OCI-LY3 (cell line): Measurements from ENCODE around the gene VTI1A.

Experiments
- H2AFZ ChIP-seq: fragments of 200-600, 300-600 bp; shearing (Covaris generic); 2 replicates; pipeline ENCODE4 v1.6.0; 2014; ENCODE audit warnings: antibody characterized with exemption, low read depth, low read length
- H3K27ac ChIP-seq: fragments of 200-600, 300-600 bp; sonication (generic); 2 replicates; pipeline ENCODE4 v1.5.1; 2014; ENCODE audit warnings: mild to moderate bottlenecking, low read length, moderate library complexity, mixed read lengths
- H3K27me3 ChIP-seq: fragments of 200-600, 300-600 bp; sonication (generic); 2 replicates; pipeline ENCODE4 v1.6.1; 2014; ENCODE audit warnings: low read depth, low read length, mixed read lengths
- H3K36me3 ChIP-seq: fragments of 200-600, 300-600 bp; sonication (generic); replicated peaks from 2 replicates; pipeline ENCODE3; 2014; ENCODE audit warnings: low read depth, low read length, mixed read lengths
- H3K4me1 ChIP-seq: fragments of 300-600, 200-600 bp; sonication (generic); 2 replicates; pipeline ENCODE4 v1.6.1; 2014; ENCODE audit warnings: low read length, mixed read lengths
- H3K4me2 ChIP-seq: fragments of 200-600, 300-600 bp; sonication (generic); 2 replicates; pipeline ENCODE4 v1.6.1; 2014; ENCODE audit warnings: low read length, mixed read lengths
- H3K4me3 ChIP-seq: fragments of 300-600, 200-600 bp; sonication (generic); 2 replicates; pipeline ENCODE4 v1.5.1; 2014; ENCODE audit warnings: antibody characterized with exemption, mild to moderate bottlenecking, low read length, moderate library complexity
- H3K79me2 ChIP-seq: fragments of 300-600, 200-600 bp; shearing (Covaris generic); 2 replicates; pipeline ENCODE4 v1.6.1; 2014; ENCODE audit warnings: mild to moderate bottlenecking, low read length, mixed read lengths
- H3K9ac ChIP-seq: fragments of 300-600, 200-600 bp; shearing (Covaris generic); 2 replicates; pipeline ENCODE4 v1.6.0; 2014; ENCODE audit warnings: mild to moderate bottlenecking, low read length, moderate library complexity
- H3K9me3 ChIP-seq: fragments of 200-600, 300-600 bp; shearing (Covaris generic); 2 replicates; pipeline ENCODE4 v1.6.1; 2014; ENCODE audit warnings: low read length, mixed read lengths; ENCODE audit not compliant: insufficient read depth
- H4K20me1 ChIP-seq: fragments of 200-600, 300-600 bp; sonication (generic); 2 replicates; pipeline ENCODE4 v1.6.1; 2016; ENCODE audit warnings: low read length, mixed read lengths; ENCODE audit not compliant: insufficient read depth
- CTCF ChIP-seq: fragments of 200-600, 300-600 bp; sonication (generic); IDR thresholded peaks from 2 replicates; pipeline ENCODE4 v1.5.1; 2014; ENCODE audit warnings: antibody characterized with exemption, low read length, low read depth
- EZH2phosphoT487 ChIP-seq: fragments of 200-600 bp; shearing (Covaris generic); IDR thresholded peaks from 2 replicates; pipeline ENCODE4 v1.6.1; 2018; ENCODE audit warnings: antibody characterized with exemption, mixed run types, low read depth

VTI1A gene

GRCh38 chr10:112722758-112723157, 275.7 kb downstream of the VTI1A start:
- no peaks in the 10 kb centered on the region for H3K27me3 ChIP-seq
- no peaks in the 10 kb centered on the region for H3K79me2 ChIP-seq
- H3K9me3 ChIP-seq, result no peaks in the 10 kb centered on the region
- H3K9ac ChIP-seq, result no peak overlapping the region
- H3K4me3 ChIP-seq, result no peak overlapping the region
- no peak overlapping the region for H3K4me2 ChIP-seq
- no peak overlapping the region for H2AFZ ChIP-seq
- TF ChIP-seq CTCF (no peak), EZH2phosphoT487 (no peak)
- H3K27ac ChIP-seq, result no peak overlapping the region
- no peaks in the 10 kb centered on the region for H3K36me3 ChIP-seq
- H3K4me1 ChIP-seq, result no peaks in the 10 kb centered on the region
- no peaks in the 10 kb centered on the region for H4K20me1 ChIP-seq

- Histone ChIP-seq H3K4me3 (no peak overlapping the region), H3K9me3 (no peaks in the 10 kb centered on the region), H3K79me2 (no peaks in the 10 kb centered on the region), H3K4me1 (no peaks in the 10 kb centered on the region), H3K36me3 (no peaks in the 10 kb centered on the region), H2AFZ (no peak overlapping the region), H3K27me3 (no peaks in the 10 kb centered on the region), H3K9ac (no peak overlapping the region), H3K4me2 (no peak overlapping the region), H4K20me1 (no peaks in the 10 kb centered on the region), H3K27ac (no peak overlapping the region)
- TF ChIP-seq CTCF, result no peak
- no peak for TF ChIP-seq EZH2phosphoT487
Measured at GRCh38 chr10:112723876-112724275, 276.9 kb downstream of the VTI1A start.

- Histone ChIP-seq H3K36me3 (no peaks in the 10 kb centered on the region), H3K27ac (no peak overlapping the region), H4K20me1 (no peaks in the 10 kb centered on the region), H3K27me3 (no peaks in the 10 kb centered on the region), H3K4me2 (no peak overlapping the region), H3K4me3 (no peak overlapping the region), H3K4me1 (no peaks in the 10 kb centered on the region), H3K9ac (no peak overlapping the region), H2AFZ (no peak overlapping the region), H3K9me3 (no peaks in the 10 kb centered on the region), H3K79me2 (no peaks in the 10 kb centered on the region)
- TF ChIP-seq EZH2phosphoT487 (no peak), CTCF (no peak)
Measured at GRCh38 chr10:112724404-112724991, 277.5 kb downstream of the VTI1A start.

GRCh38 chr10:112728118-112728883, 281.3 kb downstream of the VTI1A start:
- Histone ChIP-seq H3K9me3 (no peaks in the 10 kb centered on the region), H3K36me3 (no peaks in the 10 kb centered on the region), H3K27me3 (no peaks in the 10 kb centered on the region), H3K27ac (no peak overlapping the region), H3K4me2 (no peak overlapping the region), H4K20me1 (no peaks in the 10 kb centered on the region), H3K9ac (no peak overlapping the region), H3K79me2 (no peaks in the 10 kb centered on the region), H2AFZ (no peak overlapping the region), H3K4me1 (peaks cover 6% of the 10 kb centered on the region), H3K4me3 (no peak overlapping the region)
- no peak for TF ChIP-seq CTCF
- TF ChIP-seq EZH2phosphoT487, result no peak
